Esophagus muscularis mucosa (tissue), 3 donors: ENCODE data around the gene COX11.

Experiments used
- CTCF ChIP-seq, 3 experiments: fragments of 200-600 bp in 2 of 3; fragments of 450-650 bp in 1 of 3; sonication (generic) in 2 of 3; IDR thresholded peaks; one replicate each; pipeline ENCODE4 v1.5.1; 2017 to 2019; ENCODE audit warnings: antibody characterized with exemption in 3 of 3, mild to moderate bottlenecking in 2 of 3, moderate library complexity in 1 of 3
- POLR2A ChIP-seq: fragments of 450-650 bp; IDR thresholded peaks from one replicate; pipeline ENCODE4 v1.6.1; 2017; ENCODE audit warnings: antibody characterized with exemption, moderate library complexity, mild to moderate bottlenecking, low read depth

- no peak for TF ChIP-seq CTCF (IDR thresholded peaks at IDR 0.05)
- no peak for TF ChIP-seq POLR2A
These were observed 22.8 kb downstream of the COX11 start for GRCh38 chr17:54945671-54946070.
